B cell (primary cell): ENCODE data around the gene GRIK3. TPM values are rescaled to one million over a fixed set of nuclear protein-coding genes. Genes with fewer than 3 reads are reported as not detected.

Experiments used
- ATAC-seq: fragments of 200-7000 bp; cut with Tn5 transposase; one replicate; pipeline ENCODE4 v1.10.0; 2021; ENCODE audit warnings: low read depth, mild to moderate bottlenecking, moderate number of reproducible peaks, moderate library complexity
- CTCF ChIA-PET: fragments of 350-600 bp; sonication (Branson Sonifier 250); formaldehyde crosslinking; loops from one replicate; lab custom pipeline; 2021; ENCODE audit warnings: antibody characterized with exemption, inconsistent platforms; lab: Charles Lee
- POLR2A ChIA-PET: fragments of 350-600 bp; sonication (Branson Sonifier 250); formaldehyde crosslinking; loops from one replicate; lab custom pipeline; 2021; ENCODE audit warnings: antibody characterized with exemption; lab: Charles Lee
- DNase-seq: peaks from one replicate; pipeline ENCODE4 v3.0.0; 2013
- H2AFZ ChIP-seq: 2 replicates; pipeline ENCODE4 v1.6.1; 2012; ENCODE audit warnings: mild to moderate bottlenecking, low read depth, low read length; ENCODE audit not compliant: insufficient read depth, poor library complexity, severe bottlenecking
- H3K27ac ChIP-seq, 2 donors: 1 replicate in 1 of 2; 2 replicates in 1 of 2; pipeline ENCODE4 v1.5.1; 2012 to 2013; ENCODE audit warnings: low read length in 2 of 2, mild to moderate bottlenecking in 2 of 2, moderate library complexity in 1 of 2
- H3K27me3 ChIP-seq, 4 experiments: fragments of 200-600 bp in 1 of 4; sonication (generic) in 1 of 4; replicated peaks in 1 of 4; 1 replicate in 2 of 4; 2 replicates in 2 of 4; pipeline versions ENCODE4 v1.6.1 to v1.7.0; 2013 to 2016; ENCODE audit warnings: low read length in 3 of 4, mild to moderate bottlenecking in 2 of 4, mixed read lengths in 1 of 4, moderate library complexity in 1 of 4; ENCODE audit not compliant: insufficient read depth in 4 of 4, control insufficient read depth in 3 of 4; ENCODE audit errors: control extremely low read depth in 1 of 4
- H3K36me3 ChIP-seq, 2 experiments: replicated peaks in 1 of 2; 1 replicate in 1 of 2; 2 replicates in 1 of 2; pipeline versions ENCODE4 v1.6.1 to v1.7.1; 2013; ENCODE audit warnings: low read length in 1 of 2; ENCODE audit not compliant: insufficient read depth in 2 of 2, control insufficient read depth in 1 of 2; ENCODE audit errors: control extremely low read depth in 1 of 2, extremely low read depth in 1 of 2
- H3K4me1 ChIP-seq, 2 donors: fragments of 200-600 bp in 1 of 2; sonication (generic) in 1 of 2; 1 replicate in 1 of 2; 2 replicates in 1 of 2; pipeline versions ENCODE4 v1.5.1 to v1.6.1; 2013 to 2017; ENCODE audit warnings: low read length in 2 of 2; ENCODE audit not compliant: control insufficient read depth in 2 of 2, insufficient read depth in 2 of 2
- H3K4me2 ChIP-seq: replicated peaks from 2 replicates; pipeline ENCODE3; 2012; ENCODE audit warnings: mild to moderate bottlenecking, low read depth, low read length; ENCODE audit not compliant: poor library complexity, severe bottlenecking
- H3K4me3 ChIP-seq, 5 experiments: fragments of 200-600 bp in 1 of 5; sonication (generic) in 1 of 5; 1 replicate in 3 of 5; 2 replicates in 2 of 5; pipeline versions ENCODE4 v1.5.1 to v1.7.0; 2011 to 2016; ENCODE audit warnings: low read length in 4 of 5, mild to moderate bottlenecking in 4 of 5, low read depth in 2 of 5, control low read depth in 1 of 5, moderate library complexity in 1 of 5; ENCODE audit not compliant: insufficient read depth in 1 of 5; ENCODE audit errors: control extremely low read depth in 1 of 5, extremely low read depth in 1 of 5
- H3K79me2 ChIP-seq: fragments of 200-600 bp; sonication (generic); one replicate; pipeline ENCODE4 v1.6.0; 2016; ENCODE audit warnings: low read length; ENCODE audit not compliant: control insufficient read depth, insufficient read depth
- H3K9ac ChIP-seq: fragments of 200-600 bp; sonication (generic); 2 replicates; pipeline ENCODE4 v1.6.1; 2017; ENCODE audit warnings: mild to moderate bottlenecking, low read length, moderate library complexity
- H3K9me3 ChIP-seq, 3 donors: one replicate each; pipeline versions ENCODE4 v1.6.1 to v1.7.1; 2013; ENCODE audit warnings: low read length in 2 of 3; ENCODE audit not compliant: control insufficient read depth in 2 of 3, insufficient read depth in 1 of 3; ENCODE audit errors: control extremely low read depth in 1 of 3
- H4K20me1 ChIP-seq: 2 replicates; pipeline ENCODE4 v1.6.0; 2012; ENCODE audit warnings: mild to moderate bottlenecking, low read length; ENCODE audit not compliant: insufficient read depth, control insufficient read depth, poor library complexity, severe bottlenecking
- H3K27ac Mint-ChIP-seq: one replicate; pipeline ENCODE4 v1.8.0; 2021; ENCODE audit warnings: mixed read lengths
- H3K27me3 Mint-ChIP-seq: one replicate; pipeline ENCODE4 v1.8.0; 2021; ENCODE audit warnings: mixed read lengths
- H3K4me1 Mint-ChIP-seq: one replicate; pipeline ENCODE4 v1.8.0; 2021; ENCODE audit warnings: mixed read lengths
- H3K4me3 Mint-ChIP-seq: one replicate; pipeline ENCODE4 v1.8.0; 2021; ENCODE audit warnings: mixed read lengths
- H3K9me3 Mint-ChIP-seq: one replicate; pipeline ENCODE4 v1.8.0; 2022; ENCODE audit warnings: mixed read lengths; ENCODE audit not compliant: insufficient read depth
- EZH2 ChIP-seq: IDR thresholded peaks from 2 replicates; pipeline ENCODE4 v1.6.1; 2012; ENCODE audit warnings: borderline replicate concordance, low read depth, mild to moderate bottlenecking, moderate library complexity, low read length; ENCODE audit not compliant: insufficient read depth, poor library complexity, severe bottlenecking
- WGBS: methylation state at CpG from one replicate; pipeline ENCODE4 v1.1.5; 2013; ENCODE audit warnings: missing lambda C conversion rate; ENCODE audit not compliant: insufficient coverage; 5-methylcytosine and 5-hydroxymethylcytosine counted together
- intact Hi-C: fragments of 100-400 bp; cut with micrococcal nuclease; formaldehyde crosslinking; loops from one replicate; pipeline ENCODE4 v1.10.0; 2022
- polyA plus RNA-seq: library from polyadenylated mRNA; depleted of rRNA; stranded (reverse); fragments of >200 nt; gene quantifications from 2 replicates; pipeline ENCODE4 v1.2.3, GENCODE V29; 2012
- total RNA-seq, 2 donors: library from RNA; stranded (reverse); fragments of 120-200 nt in 1 of 2; gene quantifications; 1 replicate in 1 of 2; 2 replicates in 1 of 2; pipeline versions ENCODE4 v1.2.3 to v1.2.4, GENCODE V29; 2013 to 2022
- TF ChIP-seq, protein P1 (sequence below): fragments of 200-600 bp; IDR thresholded peaks from one replicate; pipeline ENCODE4 v1.8.0; 2022; ENCODE audit warnings: antibody characterized with exemption, mild to moderate bottlenecking

GRIK3 gene
- total and polyA plus RNA-seq, 2 donors (not counting 1 experiment from before 2014, with no cell fraction given), result 0.12 to 1.5 TPM

DNA sequence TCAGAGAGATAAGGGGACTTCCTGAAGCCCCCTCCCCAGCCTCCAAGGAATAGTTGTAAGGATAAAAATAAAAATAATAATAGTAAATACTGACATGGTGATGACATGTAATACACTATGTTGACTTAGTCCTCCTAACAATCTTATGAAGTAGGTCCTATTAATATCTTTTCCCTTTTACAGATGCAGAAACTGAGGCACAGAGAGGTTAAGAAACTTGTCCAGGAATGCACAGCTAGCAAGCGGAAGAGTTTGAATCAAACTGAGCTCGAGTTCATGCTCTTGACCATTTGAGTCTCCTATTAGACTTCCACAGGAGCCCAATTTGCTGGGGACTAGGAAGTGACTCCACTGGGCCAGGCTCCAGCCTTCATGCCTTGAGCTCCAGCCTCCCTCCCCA lies 194.8 kb downstream of the GRIK3 start:
- ChIA-PET CTCF (no interaction called here), POLR2A (no interaction called here)
- no peaks in the 10 kb centered on the region for H3K9me3 ChIP-seq
- no peaks in the 10 kb centered on the region for H3K36me3 ChIP-seq
- Mint-ChIP-seq H3K4me3 (no peak overlapping the region), H3K9me3 (no peaks in the 10 kb centered on the region), H3K4me1 (no peaks in the 10 kb centered on the region), H3K27ac (no peak overlapping the region), H3K27me3 (peaks cover 22% of the 10 kb centered on the region)
- no peaks in the 10 kb centered on the region for H3K79me2 ChIP-seq
- WGBS, result 73% methylated on average over 2 of the region's 2 CpGs
- ATAC-seq (no peak), DNase-seq (no peak)
- no peak overlapping the region for H3K4me2 ChIP-seq
- no peak for TF ChIP-seq EZH2
- TF ChIP-seq, protein P1, sequence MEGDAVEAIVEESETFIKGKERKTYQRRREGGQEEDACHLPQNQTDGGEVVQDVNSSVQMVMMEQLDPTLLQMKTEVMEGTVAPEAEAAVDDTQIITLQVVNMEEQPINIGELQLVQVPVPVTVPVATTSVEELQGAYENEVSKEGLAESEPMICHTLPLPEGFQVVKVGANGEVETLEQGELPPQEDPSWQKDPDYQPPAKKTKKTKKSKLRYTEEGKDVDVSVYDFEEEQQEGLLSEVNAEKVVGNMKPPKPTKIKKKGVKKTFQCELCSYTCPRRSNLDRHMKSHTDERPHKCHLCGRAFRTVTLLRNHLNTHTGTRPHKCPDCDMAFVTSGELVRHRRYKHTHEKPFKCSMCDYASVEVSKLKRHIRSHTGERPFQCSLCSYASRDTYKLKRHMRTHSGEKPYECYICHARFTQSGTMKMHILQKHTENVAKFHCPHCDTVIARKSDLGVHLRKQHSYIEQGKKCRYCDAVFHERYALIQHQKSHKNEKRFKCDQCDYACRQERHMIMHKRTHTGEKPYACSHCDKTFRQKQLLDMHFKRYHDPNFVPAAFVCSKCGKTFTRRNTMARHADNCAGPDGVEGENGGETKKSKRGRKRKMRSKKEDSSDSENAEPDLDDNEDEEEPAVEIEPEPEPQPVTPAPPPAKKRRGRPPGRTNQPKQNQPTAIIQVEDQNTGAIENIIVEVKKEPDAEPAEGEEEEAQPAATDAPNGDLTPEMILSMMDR, result no peak
- H3K4me3 ChIP-seq, result no peak overlapping the region
- H3K27me3 ChIP-seq, result no peaks in the 10 kb centered on the region
- no peak overlapping the region for H2AFZ ChIP-seq
- H3K9ac ChIP-seq, result no peak overlapping the region
- intact Hi-C loops, result no loop called here
- no peaks in the 10 kb centered on the region for H4K20me1 ChIP-seq
- no peaks in the 10 kb centered on the region for H3K4me1 ChIP-seq
- no peak overlapping the region for H3K27ac ChIP-seq

- Histone ChIP-seq H3K4me2 (no peak overlapping the region), H3K4me1 (no peaks in the 10 kb centered on the region), H3K27me3 (no peaks in the 10 kb centered on the region), H3K9me3 (no peaks in the 10 kb centered on the region), H4K20me1 (no peaks in the 10 kb centered on the region), H3K9ac (no peak overlapping the region), H2AFZ (no peak overlapping the region), H3K36me3 (no peaks in the 10 kb centered on the region), H3K27ac (no peak overlapping the region), H3K79me2 (no peaks in the 10 kb centered on the region), H3K4me3 (no peak overlapping the region)
- no peak overlapping the region for H3K4me3 Mint-ChIP-seq
- H3K27me3 Mint-ChIP-seq, result peaks cover 22% of the 10 kb centered on the region
- no peak overlapping the region for H3K27ac Mint-ChIP-seq
- ATAC-seq (no peak), DNase-seq (no peak)
- no peak for TF ChIP-seq EZH2
- TF ChIP-seq, protein P1, result no peak
- H3K4me1 Mint-ChIP-seq, result no peaks in the 10 kb centered on the region
- ChIA-PET CTCF (no interaction called here), POLR2A (no interaction called here)
- intact Hi-C loops, result no loop called here
- H3K9me3 Mint-ChIP-seq, result no peaks in the 10 kb centered on the region
- 79% methylated on average over 5 of the region's 8 CpGs for WGBS
Measured at GRCh38 chr1:36838888-36839287, 195.4 kb downstream of the GRIK3 start.
